Right atrium auricular region (tissue), 2 donors: ENCODE results near the gene ZIM2. TPM values are rescaled to one million over a fixed set of nuclear protein-coding genes. Genes with fewer than 3 reads are reported as not detected.

Experiments
- DNase-seq: peaks from one replicate; pipeline ENCODE4 v3.0.0-alpha.2; 2019; ENCODE audit warnings: low spot score
- H3K27ac ChIP-seq, 2 donors: fragments of 200-600 bp; sonication (generic); 1 replicate in 1 of 2; 2 replicates in 1 of 2; pipeline ENCODE4 v1.5.1; 2016 to 2019
- H3K27me3 ChIP-seq, 2 donors: fragments of 200-600 bp; sonication (generic); one replicate each; pipeline versions ENCODE4 v1.5.1 to v1.6.0; 2017 to 2019
- H3K36me3 ChIP-seq: fragments of 200-600 bp; sonication (generic); one replicate; pipeline ENCODE4 v1.5.1; 2016
- H3K4me1 ChIP-seq, 2 donors: fragments of 200-600 bp; sonication (generic); one replicate each; pipeline versions ENCODE4 v1.5.1 to v1.6.0; 2017 to 2019
- H3K4me3 ChIP-seq, 2 donors: fragments of 200-600 bp; sonication (generic); 1 replicate in 1 of 2; 2 replicates in 1 of 2; pipeline ENCODE4 v1.5.1; 2017 to 2019; ENCODE audit warnings: mild to moderate bottlenecking in 1 of 2, moderate library complexity in 1 of 2
- H3K9me3 ChIP-seq, 2 donors: fragments of 200-600 bp; sonication (generic); one replicate each; pipeline ENCODE4 v1.5.1; 2019
- CTCF ChIP-seq, 2 donors: fragments of 200-600 bp; sonication (generic); IDR thresholded peaks; one replicate each; pipeline ENCODE4 v1.5.1; 2019; ENCODE audit warnings: antibody characterized with exemption in 2 of 2
- total RNA-seq, 2 donors: library from RNA; depleted of rRNA; stranded (reverse); fragments of >200 nt; gene quantifications; one replicate each; pipeline ENCODE4 v1.1.0, GENCODE V29; 2016

ZIM2 gene
- total RNA-seq, 2 donors from 2014 or later, result not detected

GRCh38 chr19:56822755-56823154, 17.8 kb downstream of the ZIM2 start:
- H3K9me3 ChIP-seq, result no peaks in the 10 kb centered on the region
- no peak overlapping the region for H3K27ac ChIP-seq
- H3K4me3 ChIP-seq, result no peak overlapping the region
- DNase-seq, result no peak
- no peaks in the 10 kb centered on the region for H3K4me1 ChIP-seq
- H3K27me3 ChIP-seq, result no peaks in the 10 kb centered on the region
- H3K36me3 ChIP-seq, result peaks cover 10% of the 10 kb centered on the region
- TF ChIP-seq CTCF (IDR thresholded peaks at IDR 0.05), result no peak

GRCh38 chr19:56821675-56822074, 18.9 kb downstream of the ZIM2 start:
- Histone ChIP-seq H3K27me3 (no peaks in the 10 kb centered on the region), H3K27ac (no peak overlapping the region), H3K9me3 (no peaks in the 10 kb centered on the region), H3K4me3 (no peak overlapping the region), H3K36me3 (peaks cover 20% of the 10 kb centered on the region), H3K4me1 (no peaks in the 10 kb centered on the region)
- no peak for TF ChIP-seq CTCF (IDR thresholded peaks at IDR 0.05)
- DNase-seq, result no peak

GRCh38 chr19:56821209-56821608, 19.3 kb downstream of the ZIM2 start:
- no peaks in the 10 kb centered on the region for H3K9me3 ChIP-seq

GRCh38 chr19:56819166-56819565, 21.4 kb downstream of the ZIM2 start:
- no peak overlapping the region for H3K27ac ChIP-seq
- no peak overlapping the region for H3K4me3 ChIP-seq
- H3K36me3 ChIP-seq, result peaks cover 20% of the 10 kb centered on the region
- no peaks in the 10 kb centered on the region for H3K27me3 ChIP-seq
- no peak for DNase-seq
- TF ChIP-seq CTCF (IDR thresholded peaks at IDR 0.05), result no peak
- no peaks in the 10 kb centered on the region for H3K4me1 ChIP-seq
- no peaks in the 10 kb centered on the region for H3K9me3 ChIP-seq

More at GRCh38 chr19:56821209-56821608, 19.3 kb downstream of the ZIM2 start:
- no peak overlapping the region for H3K4me3 ChIP-seq
- no peaks in the 10 kb centered on the region for H3K27me3 ChIP-seq
- H3K4me1 ChIP-seq, result no peaks in the 10 kb centered on the region
- H3K36me3 ChIP-seq, result peaks cover 20% of the 10 kb centered on the region
- no peak for TF ChIP-seq CTCF (IDR thresholded peaks at IDR 0.05)
- H3K27ac ChIP-seq, result no peak overlapping the region
- DNase-seq, result no peak

GRCh38 chr19:56814656-56815055, 25.9 kb downstream of the ZIM2 start:
- Histone ChIP-seq H3K4me1 (no peaks in the 10 kb centered on the region), H3K27me3 (no peaks in the 10 kb centered on the region), H3K36me3 (peaks cover 16% of the 10 kb centered on the region), H3K9me3 (no peaks in the 10 kb centered on the region), H3K4me3 (no peak overlapping the region), H3K27ac (no peak overlapping the region)
- DNase-seq, result no peak
- no peak for TF ChIP-seq CTCF (IDR thresholded peaks at IDR 0.05)

GRCh38 chr19:56813531-56813930, 27.0 kb downstream of the ZIM2 start:
- Histone ChIP-seq H3K9me3 (no peaks in the 10 kb centered on the region), H3K27me3 (no peaks in the 10 kb centered on the region), H3K4me1 (no peaks in the 10 kb centered on the region), H3K27ac (no peak overlapping the region), H3K36me3 (peaks cover 16% of the 10 kb centered on the region), H3K4me3 (no peak overlapping the region)
- no peak for DNase-seq
- TF ChIP-seq CTCF (IDR thresholded peaks at IDR 0.05), result no peak
